Activated T-cell treated with anti-CD3 and anti-CD28 coated beads for 4 hours (primary cell): ENCODE data around the gene APELA.
"Not testable (repeated sequence)": the region's sequence is repeated elsewhere in the genome, so short reads cannot be mapped to it uniquely, and the experiment has no call there.

ENCODE experiments used
- DNase-seq: peaks from one replicate; pipeline ENCODE4 v3.0.0-alpha.2; 2020

Gene APELA, protein sequence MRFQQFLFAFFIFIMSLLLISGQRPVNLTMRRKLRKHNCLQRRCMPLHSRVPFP

DNA sequence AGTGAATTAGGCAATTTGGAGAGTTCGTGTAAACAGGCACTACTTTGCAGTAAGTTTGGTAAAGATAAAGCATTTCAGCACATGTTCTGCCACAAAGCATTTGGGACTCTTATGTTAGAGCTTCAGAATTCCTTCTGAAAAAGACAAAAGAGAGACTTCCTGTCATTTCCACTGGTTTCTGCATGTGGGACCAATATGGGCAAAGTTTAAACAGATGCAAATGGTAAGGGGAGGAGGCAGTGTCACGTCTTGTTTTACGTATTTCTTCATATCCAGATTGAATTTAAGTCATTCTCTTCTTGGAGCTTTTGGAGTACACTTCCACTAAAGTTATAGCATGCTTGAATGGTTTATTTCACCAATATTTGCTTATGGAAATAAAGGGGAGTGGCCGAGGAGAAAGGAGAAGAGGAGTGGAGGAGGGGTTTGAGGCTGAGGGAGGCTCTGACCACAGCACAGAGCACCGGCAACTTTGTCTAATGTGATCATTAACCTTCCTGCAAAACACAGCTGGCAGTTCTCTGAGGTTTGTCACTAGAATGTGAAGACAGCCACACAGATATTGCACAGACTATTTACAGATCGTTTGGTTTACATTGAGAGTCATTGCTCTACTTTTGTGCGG lies at the start of gene APELA:
TSS of gene APELA (plus strand) at position 479 of the 625 bp plus-strand sequence. CDS start 154 bp downstream, outside the sequence.
- DNase-seq, result no peak

DNA sequence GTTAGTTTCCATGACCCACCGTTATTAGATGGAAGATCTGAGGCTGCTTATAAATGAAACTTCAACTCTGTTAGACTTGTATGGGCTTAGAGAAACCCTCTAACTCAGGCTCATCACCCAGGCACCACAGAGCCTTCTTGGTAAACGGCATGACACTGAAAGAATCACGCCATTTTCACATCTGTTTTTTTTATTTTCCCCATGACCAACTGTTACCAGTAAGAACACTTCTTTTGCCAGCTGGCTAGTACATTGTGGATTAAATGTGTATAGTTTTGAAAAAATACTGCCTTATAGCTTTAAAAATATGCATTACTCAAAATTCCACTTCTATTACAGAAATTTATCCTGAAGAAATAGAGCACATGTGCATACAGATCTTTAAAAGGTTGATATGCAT lies 48.0 kb upstream of the APELA start:
- DNase-seq, result no peak

DNA sequence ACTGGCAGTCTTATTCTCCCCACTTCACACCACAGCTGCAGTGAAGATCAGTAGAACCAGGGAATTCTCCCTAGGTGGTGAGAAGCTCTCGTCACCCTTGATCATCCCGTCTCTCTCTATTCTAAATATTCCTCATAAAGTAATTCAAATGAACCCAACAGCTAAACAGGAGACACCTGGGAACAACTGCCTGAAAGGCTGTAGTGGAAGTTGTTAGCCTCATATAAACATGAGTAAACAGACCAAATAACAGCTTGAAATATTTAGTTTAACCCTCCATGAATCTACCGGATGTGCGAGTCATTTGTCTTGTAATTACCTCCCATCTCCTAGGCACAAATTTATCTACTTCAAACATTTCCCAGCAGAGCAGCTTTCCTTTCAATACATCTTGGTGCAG lies 30.4 kb upstream of the APELA start:
- no peak for DNase-seq

DNA sequence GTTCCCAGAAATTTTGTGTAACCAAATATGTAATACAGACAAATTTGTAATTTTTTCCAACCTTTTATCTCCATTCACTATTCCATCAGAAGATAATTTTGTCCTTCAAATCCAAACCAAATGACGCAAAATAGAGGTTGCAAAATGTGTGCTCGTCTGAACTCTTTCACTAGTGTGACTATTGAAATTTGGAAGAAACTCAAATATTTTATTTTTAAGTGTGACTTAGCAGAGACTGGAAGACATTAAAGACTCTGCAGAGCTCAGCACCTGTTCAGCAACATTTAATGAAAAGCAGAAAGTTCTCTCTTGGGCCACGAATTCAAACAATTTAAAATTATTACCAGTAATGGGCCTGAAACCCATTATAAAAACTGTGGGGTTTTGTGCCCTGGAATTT lies 30.0 kb upstream of the APELA start:
- DNase-seq, result no peak

DNA sequence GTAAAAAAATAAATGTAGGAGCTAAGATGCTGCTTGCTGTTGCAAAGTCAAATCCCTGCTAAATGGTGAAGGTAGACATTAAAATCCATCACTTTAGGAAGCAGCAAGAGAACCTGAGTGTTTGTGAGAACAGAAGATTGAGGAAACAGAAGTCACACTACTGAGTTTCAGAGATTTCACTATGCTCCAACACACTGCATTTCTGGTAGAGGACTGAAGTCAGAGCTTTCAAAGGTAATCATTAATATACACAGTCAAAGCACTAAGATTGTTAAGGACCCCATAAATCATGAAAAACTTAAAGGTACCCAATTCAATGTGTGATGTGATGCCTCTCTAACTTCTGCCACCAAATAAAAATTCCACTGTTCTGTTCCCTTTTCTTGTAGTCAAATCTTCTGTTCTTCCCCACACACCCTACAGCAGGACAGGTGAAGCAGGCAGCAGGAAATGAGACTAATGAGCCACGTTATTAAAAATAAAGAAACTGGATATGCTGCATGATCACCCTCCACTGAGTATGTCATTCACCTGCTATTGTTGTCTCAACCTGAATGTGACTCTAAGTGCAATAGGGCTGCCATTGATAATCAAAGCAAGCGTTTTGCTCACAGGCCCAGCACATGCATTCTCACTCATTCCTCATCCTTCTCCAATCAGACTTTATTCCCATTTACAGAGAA lies 28.9 kb upstream of the APELA start:
- no peak for DNase-seq

DNA sequence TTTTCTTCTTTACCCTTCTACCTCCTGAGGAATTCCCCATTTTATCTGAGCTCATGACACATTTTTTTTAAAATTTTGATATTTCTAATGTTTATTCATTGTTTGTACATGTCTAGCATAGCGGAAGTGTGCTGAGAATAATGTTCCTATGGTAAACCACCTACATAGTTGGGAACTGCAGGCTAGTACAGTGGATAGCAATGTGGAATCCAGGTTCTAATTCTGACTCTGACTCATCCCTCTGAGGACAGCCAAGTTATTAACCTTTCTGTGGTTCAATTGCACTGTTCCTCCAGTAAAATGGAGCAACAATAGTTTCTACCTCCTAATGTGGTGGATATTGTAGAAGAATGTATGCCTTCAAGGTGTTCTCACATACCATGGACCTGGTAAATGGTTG lies 20.6 kb upstream of the APELA start:
- DNase-seq, result no peak

DNA sequence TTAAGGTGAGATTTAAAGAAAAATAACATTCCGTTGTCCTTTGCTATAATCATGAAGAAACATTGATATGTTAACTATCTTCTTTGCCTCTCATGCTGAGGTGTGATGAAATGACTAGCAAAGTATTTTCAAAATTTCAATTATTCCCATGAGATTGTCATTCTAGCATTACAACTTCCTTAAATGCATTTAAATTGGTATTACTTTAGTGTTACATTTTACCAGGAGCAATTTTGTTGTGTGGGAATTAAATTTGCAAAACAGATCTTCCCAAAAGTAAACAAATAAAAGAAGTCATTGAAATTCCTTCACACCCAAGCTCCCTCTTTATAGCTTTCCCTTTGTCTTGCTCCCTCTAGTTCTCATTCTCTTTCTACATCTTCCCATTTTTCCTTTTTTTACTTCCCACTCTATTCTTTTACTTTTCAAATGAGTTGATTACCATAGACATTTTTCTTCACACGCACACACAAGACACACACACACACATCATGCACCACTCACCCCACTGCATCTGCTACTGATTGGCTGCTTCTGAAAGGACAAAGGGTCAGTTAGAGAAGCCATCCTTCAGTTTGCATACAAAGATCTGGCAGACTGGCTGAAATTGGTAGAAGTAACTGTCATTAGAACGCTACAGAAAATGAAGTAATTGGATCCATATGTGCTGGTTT lies 10.0 kb upstream of the APELA start:
- no peak for DNase-seq

DNA sequence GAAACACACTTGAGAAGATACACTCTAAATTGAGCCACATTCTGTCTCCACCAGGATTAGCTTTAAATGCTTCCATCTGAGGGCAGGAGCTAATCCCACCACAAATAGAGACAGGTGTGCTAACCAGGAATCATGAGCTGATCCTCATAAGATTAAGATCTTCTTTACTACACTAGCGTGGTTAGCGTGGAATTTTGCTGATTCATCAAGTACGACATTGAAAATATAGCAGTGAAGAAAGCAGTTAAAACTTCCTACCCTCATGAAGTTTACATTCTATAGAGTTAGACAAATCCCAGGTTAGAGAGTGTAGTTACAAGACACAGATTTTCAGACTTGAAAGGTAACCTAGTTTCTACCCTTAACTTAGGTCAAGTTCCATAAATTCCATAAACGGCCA lies 5.3 kb upstream of the APELA start:
- DNase-seq, result no peak

DNA sequence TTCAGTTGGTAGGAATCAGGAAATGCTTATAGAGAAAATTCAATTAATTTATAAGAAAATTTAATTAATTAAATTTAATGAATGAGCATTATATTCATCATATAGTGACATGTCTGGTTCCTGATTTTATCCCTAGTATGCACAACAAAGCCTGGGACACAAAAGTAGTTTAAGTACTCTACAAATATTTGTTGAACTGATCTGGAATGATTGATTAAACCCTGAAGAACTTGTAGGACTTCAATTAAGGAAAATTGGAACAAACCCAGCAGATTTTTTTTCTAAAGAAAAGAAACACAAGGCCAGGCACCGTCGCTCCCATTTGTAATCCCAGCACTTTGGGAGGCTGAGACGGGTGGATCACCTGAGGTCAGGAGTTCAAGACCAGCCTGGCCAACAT lies 4.5 kb upstream of the APELA start:
- DNase-seq, result no peak

DNA sequence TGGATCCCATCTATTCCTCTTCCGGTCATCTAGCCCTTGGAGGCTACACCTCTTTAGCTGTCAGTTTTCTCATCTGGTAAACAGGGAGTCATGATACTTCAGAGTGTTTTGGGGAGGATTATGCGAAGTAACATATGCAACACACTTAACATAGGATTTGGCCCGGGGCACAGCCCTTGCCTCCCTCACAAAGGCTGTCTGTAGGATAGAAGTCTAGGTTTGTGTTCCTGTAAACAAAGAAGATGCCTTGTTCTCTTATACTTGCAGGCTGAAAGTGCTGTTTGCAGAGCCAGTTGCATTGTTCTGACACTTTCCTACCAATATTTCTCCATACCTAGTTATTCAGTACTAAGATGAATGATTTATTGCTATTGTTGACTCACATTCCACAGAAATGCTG lies 2.2 kb upstream of the APELA start:
- DNase-seq, result no peak

DNA sequence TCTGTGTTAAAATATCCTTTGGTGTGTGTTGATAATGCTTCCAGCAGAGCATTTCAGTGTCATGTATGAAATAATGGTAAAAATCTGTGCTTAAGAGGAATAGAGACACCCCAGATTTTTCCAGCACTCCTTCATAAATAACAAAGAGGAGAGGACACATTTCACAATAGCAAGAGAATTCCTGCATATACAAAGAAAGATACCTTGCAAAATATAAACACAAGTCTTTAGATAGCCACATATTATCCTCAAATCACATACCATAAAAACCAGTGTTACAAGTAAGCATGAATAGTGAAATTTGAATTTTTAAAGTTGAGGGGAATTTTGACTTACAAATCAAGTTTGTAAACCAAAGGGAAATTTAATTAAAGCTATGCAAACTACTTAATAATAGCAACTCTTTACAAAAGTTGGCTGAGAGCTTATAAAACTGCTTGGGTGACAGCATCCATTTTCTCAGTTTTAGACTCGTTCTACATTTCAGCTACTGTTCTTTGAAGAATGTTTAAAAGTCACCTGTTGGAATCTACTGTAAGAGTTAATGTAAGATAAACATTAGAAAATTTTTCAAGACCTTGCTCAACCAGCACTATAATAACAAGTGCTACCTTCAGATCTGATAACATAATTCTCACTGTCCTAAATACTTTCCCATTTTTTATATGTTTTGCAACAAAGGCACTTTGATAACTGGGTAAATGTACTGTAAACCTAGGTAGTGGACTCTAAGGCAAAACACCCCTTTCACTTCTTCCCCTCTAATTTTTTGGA lies 3.7 kb downstream of the APELA start:
- no peak for DNase-seq

DNA sequence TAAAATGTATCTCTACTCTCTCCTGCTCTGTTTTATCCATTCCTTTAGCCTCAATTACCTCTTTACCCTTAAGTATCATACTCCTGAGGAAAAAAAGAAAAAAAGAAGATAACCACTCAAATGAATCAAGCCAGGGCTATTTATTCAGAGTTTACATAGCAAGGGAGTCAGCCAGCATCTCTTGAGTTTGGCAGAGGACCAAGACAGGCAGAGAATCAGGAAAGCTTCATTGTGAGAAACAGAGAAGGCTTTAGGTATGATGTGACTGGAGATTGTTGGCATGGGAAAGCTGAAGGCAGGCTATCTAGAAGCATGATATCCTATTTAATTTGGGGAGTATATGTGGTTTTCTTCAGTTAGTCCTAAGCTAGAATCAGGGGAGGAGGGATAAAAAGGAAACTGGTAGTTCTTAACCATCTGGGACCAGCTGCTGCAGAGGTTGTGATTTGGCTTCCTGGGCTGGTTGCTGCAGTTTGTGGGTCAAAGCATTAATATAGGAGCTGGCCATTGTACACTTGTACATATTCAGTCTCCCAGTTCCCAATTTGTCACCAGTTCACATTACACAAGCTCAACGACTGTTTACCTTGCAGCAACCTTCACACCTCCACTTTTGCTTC lies 11.2 kb downstream of the APELA start:
- no peak for DNase-seq

DNA sequence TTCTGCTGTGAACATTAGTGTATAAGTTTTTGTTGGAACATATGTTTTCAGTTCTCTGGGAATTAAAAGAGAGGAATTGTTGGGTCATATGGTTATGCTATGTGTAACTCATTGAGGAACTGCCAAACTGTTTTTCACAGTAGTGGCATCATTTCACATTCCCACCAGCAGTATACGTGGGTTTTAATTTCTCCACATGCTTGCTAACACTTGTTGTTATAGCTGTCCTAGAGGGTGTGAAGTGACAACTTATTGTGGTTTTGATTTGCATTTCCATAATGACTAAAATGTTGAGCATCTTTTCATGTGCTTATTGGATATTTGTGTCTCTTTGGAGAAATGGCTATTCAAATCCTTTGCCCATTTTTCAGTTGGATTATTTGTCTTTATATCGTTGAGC lies 13.7 kb downstream of the APELA start:
- no peak for DNase-seq

DNA sequence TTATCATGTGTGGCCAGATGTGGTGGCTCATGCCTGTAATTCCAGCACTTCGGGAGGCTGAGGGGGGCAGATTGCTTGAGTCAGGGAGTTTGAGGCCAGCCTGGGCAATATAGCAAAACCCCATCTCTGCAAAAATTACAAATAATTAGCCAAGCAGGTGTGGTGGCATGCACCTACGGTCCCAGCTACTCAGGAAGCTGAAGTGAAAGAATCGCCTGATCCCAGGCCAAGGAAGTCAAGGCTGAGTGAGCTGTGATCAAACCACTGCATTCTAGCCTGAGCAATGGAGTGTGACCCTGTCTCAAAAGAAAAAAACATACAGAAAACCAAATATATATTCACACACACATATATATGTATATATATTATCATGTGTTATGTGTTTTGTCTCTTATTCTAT lies 15.0 kb downstream of the APELA start:
- DNase-seq, result no peak

DNA sequence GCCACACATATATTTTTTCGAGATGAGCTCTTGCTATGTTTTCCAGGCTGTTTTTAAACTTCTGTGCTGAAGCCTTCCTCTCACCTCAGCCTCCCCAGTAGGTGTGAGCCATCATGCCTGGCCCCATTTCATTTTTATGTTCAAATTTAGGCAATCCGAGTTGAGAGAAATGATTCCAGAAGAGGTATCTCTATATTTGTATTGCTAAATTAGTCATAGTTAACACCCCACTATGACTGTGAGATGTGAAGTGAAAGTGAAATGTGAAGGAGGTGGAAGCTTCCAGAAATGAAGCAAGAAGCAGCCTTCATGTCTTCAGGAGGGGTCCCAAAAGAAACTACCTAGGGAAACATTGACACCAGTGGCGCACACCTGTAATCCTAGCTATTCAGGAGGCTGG lies 17.7 kb downstream of the APELA start:
- DNase-seq, result no peak

DNA sequence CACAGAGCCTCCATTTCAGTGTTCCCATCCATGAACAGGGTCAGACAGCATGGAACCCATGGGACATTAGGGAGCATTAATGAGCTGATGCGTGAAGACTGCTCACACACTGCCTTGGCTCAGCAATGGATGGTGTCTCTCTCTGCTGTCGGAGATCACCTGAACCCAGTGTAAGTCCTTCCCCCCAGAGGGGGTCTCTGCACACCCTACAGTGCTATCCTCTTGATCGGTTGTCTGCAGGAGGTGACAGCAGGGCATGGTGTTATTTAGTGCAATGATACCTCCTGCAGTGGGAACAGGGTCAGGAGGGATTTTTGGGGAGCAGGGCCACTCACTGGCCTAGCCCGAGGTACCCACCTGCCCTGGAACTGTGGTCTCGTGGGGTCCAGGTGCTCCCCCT lies 25.6 kb downstream of the APELA start:
- DNase-seq, result no peak

DNA sequence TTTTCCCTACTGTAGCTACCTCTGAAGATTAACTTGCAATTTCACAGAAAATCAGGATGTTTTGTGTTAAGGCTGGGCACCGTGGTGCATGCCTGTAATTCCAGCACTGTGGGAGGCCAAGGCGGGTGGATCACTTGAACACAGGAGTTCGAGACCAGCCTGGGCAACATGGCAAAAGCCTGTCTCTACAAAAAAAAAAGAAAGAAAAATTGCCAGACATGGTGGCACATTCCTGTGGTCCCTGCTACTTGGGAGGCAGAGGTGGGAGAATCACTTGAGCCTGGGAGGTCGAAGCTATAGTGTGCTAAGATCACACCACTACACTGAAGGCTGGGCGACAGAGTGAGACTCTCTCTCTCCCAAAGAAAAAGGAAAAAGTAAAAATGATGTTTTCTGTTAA lies 27.4 kb downstream of the APELA start:
- DNase-seq, result no peak

DNA sequence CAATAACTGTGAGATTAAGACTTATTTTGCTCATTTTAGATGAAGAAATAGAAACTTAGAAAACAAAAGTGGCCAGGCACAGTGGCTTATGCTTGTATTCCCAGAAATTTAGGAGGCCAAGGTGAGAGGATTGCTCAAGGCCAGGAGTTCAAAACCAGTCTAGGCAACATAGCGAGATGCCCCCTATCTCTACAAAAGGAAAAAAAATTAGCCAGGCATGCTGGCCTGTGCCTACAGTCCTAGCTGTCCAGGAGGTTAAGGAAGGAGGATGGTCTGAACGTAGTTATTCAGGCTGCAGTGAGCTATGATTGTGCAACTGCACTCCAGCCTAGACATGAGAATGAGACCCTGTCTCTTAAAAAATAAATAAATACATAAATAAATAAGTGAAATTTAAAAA lies 28.0 kb downstream of the APELA start:
- no peak for DNase-seq

DNA sequence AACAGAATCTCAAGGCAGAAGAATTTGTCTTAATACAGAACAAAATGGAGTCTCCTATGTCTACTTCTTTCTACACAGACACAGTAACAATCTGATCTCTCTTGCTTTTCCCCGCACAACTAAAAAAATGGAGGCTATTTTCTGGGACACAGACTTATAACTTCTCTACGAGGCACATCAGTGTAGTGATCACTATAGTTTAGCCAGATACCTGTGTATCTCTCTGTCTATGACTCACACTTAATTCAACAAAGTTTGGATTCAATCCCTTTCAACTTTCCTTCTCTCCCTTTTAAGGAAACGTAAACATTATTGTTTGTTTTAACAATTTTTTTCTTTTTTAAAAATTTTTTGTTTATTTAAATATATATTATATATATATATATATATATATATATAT lies 29.4 kb downstream of the APELA start:
- no peak for DNase-seq

DNA sequence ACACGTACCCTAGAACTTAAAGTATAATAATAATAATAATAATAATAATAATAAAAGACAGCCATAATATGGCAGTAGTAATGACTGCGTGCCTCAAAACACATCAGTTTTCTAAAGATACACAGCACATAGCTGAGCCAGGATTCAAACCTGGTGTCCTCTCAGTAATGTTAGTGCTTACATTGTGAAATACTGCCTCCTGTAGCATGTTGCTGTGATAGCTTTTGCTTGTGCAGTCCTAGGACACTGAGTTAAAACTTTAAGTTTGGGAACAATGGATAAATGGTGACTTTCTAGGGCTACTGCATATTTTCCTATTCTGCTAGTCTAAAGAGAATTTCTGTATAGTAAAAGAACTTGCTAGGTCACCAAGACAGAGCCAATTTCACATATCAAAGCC lies 36.5 kb downstream of the APELA start:
- DNase-seq, result not testable (repeated sequence)

DNA sequence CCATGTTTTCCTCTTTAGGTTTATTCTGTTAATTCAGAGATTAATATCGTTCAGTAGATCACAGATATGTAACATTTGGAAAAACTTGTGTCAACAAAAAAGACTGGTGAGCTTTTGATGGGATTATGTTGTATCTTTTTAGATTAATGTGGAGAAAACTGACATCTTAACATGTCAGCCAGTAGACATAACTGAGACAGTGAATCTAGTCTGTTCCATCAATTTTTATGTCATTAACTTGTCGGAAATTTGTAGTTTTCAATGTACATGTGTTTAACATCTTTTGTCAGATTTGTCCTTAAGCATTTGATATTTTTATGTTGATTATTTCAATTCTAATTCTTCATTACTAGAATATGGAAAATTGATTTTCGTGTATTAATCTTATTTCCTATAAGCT lies 42.0 kb downstream of the APELA start:
- no peak for DNase-seq

DNA sequence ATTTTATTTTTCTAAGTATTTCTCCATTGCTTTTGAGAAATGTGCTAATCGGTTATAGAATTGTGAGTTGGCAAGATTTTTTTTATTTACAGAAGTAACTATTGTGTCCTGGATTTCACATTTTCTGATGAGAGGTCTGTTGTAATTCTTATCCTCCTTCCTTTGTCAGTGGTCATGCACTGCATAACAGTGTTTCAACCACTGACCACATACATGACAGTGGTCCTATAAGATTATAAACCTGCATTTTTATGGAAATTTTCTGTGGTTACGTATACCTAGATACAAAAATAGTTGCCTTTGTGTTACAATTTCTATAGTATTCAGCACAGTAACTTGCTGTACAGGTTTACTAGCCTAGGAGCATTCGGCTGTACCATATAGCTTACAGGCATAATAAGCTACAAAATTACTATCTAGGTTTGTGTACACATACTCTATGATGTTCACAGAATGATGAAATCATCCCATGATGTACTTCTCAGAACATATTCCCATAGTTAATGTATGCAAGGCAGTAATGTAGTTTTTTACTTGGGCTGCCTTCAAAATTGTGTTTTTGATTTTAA lies 47.8 kb downstream of the APELA start:
- no peak for DNase-seq

DNA sequence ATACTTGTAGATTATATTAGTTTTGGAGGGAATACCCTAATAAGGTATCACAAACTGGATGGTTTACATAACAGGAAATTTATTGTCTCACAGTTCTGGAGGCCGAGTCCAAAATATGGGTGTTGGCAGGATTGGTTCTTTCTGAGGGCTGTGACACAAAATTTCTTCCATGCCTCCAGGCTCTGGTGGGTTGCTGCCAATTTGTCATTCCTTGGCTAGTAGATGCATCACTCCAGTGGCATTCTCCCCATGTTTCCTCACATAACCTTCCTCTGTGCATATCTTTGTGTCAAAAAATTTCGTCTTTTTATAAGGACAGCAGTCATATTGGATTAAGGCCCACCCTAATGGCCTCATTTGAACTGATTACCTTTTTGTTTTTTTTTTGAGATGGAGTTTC lies 49.3 kb downstream of the APELA start:
- DNase-seq, result no peak
